ENCODE measurements around the gene SCAF1. TPM values are rescaled to one million over a fixed set of nuclear protein-coding genes. Genes with fewer than 3 reads are reported as not detected.

SCAF1 gene
- 10 to 100 TPM; 45.5 to 72.9 (median 61.0) TPM for total RNA-seq
- polyA plus RNA-seq, result 10 to 100 TPM; 23.0 to 32.5 (median 23.8) TPM
- long read RNA-seq, donor 1, partial matches to known transcripts, result 60 of 63 reads
- long read RNA-seq, donor 1, other reads (novel, unspliced or antisense), result 3 of 63 reads
- long read RNA-seq, donor 2, partial matches to known transcripts, result 92 of 97 reads
- long read RNA-seq, donor 2, other reads (novel, unspliced or antisense), result 5 of 97 reads

- WGBS, 3 donors, result 0% methylated on average over 62 to 87 of the region's 87 CpGs
- intact Hi-C loops (cut with DNase I), result loop anchor here (2.0 to 5.0 kb wide), 2 partner anchors 35 to 190 kb away; partner anchors contain the start of genes ALDH16A1 (in 1 of the 2), PIH1D1 (in 1 of the 2) and PRMT1 (in 1 of the 2)
These were observed at the start of gene SCAF1 for GRCh38 chr19:49641688-49642491. Gene SCAF1, plus strand, starts transcription at chr19:49642209. Its CDS starts 2,818 bp downstream, at chr19:49645027.

GRCh38 chr19:49592486-49593232 lies 49.4 kb upstream of the SCAF1 start:
- DNase-seq, result no peak
- no peaks in the 10 kb centered on the region for H3K9me3 ChIP-seq
- no peak for ATAC-seq
- H3K36me3 ChIP-seq (ENCODE audit: insufficient read depth in 1 of 2, low read depth in 1 of 2), result peaks cover 0 to 38% of the 10 kb centered on the region in 2 donors
- H3K27ac ChIP-seq, result peak overlapping the region; percentile 93
- H3K4me1 ChIP-seq, result peaks cover 16% of the 10 kb centered on the region
- intact Hi-C loops (cut with DNase I), result loop anchor here (5.0 kb wide), 1 partner anchor 45 kb away; no protein-coding TSS in a partner anchor
- 7 to 13% (median 7%) methylated on average over 28 of the region's 28 CpGs for WGBS, 3 donors
- no peaks in the 10 kb centered on the region for H3K27me3 ChIP-seq (ENCODE audit: insufficient read depth in 3 of 3, low read length in 2 of 3)
- no peak for TF ChIP-seq CTCF (IDR thresholded peaks at IDR 0.05)
- peak overlapping the region; percentile 78 for H3K4me3 ChIP-seq

More at GRCh38 chr19:49641688-49642491, at the start of gene SCAF1:
- Histone ChIP-seq H3K4me3 (peak within 1 kb of the TSS; percentile 80), H3K36me3 (ENCODE audit: insufficient read depth in 1 of 2, low read depth in 1 of 2) (peaks cover 3 to 19% of the 10 kb centered on the region in 2 donors), H3K9me3 (no peaks in the 10 kb centered on the region), H3K4me1 (peaks cover 35% of the 10 kb centered on the region), H3K27ac (peak within 1 kb of the TSS; percentile 98), H3K27me3 (ENCODE audit: insufficient read depth in 3 of 3, low read length in 2 of 3) (no peaks in the 10 kb centered on the region)
- DNase-seq (peak; percentile 100), ATAC-seq (peak; percentile 79 to 83 (median 82))
- TF ChIP-seq CTCF (IDR thresholded peaks at IDR 0.05), result no peak

GRCh38 chr19:49593233-49594113 lies 48.5 kb upstream of the SCAF1 start:
- DNase-seq (peak; percentile 95 to 97), ATAC-seq (peak; percentile 77 to 83 (median 80))
- Histone ChIP-seq H3K4me1 (peaks cover 16% of the 10 kb centered on the region), H3K27ac (peak overlapping the region; percentile 93), H3K27me3 (ENCODE audit: insufficient read depth in 3 of 3, low read length in 2 of 3) (no peaks in the 10 kb centered on the region), H3K9me3 (no peaks in the 10 kb centered on the region), H3K4me3 (peak overlapping the region; percentile 78), H3K36me3 (ENCODE audit: insufficient read depth in 1 of 2, low read depth in 1 of 2) (peaks cover 0 to 44% of the 10 kb centered on the region in 2 donors)
- no peak for TF ChIP-seq CTCF (IDR thresholded peaks at IDR 0.05)
- intact Hi-C loops (cut with DNase I), result loop anchor here (5.0 kb wide), 1 partner anchor 44 kb away; no protein-coding TSS in a partner anchor
- 5 to 10% (median 6%) methylated on average over 15 to 27 of the region's 27 CpGs for WGBS, 3 donors

All from psoas muscle (tissue), 8 donors.